ENCODE measurements around the gene PACS2. TPM values are rescaled to one million over a fixed set of nuclear protein-coding genes. Genes with fewer than 3 reads are reported as not detected.

Gene PACS2
- total RNA-seq, 3 donors from 2014 or later, result 23.1 to 27.2 (median 24.8) TPM

- ATAC-seq, result no peak
- Mint-ChIP-seq H3K36me3 (ENCODE audit: insufficient read depth) (peaks cover 1% of the 10 kb centered on the region), H3K4me3 (no peak overlapping the region), H3K9me3 (no peaks in the 10 kb centered on the region), H3K27me3 (ENCODE audit: low read depth) (no peaks in the 10 kb centered on the region), H3K4me1 (ENCODE audit: low read depth) (peaks cover 10% of the 10 kb centered on the region)
- no peak for DNase-seq
Observed at GRCh38 chr14:105368032-105368417, 53.5 kb downstream of the PACS2 start.

- Mint-ChIP-seq H3K27me3 (ENCODE audit: low read depth) (no peaks in the 10 kb centered on the region), H3K36me3 (ENCODE audit: insufficient read depth) (peaks cover 1% of the 10 kb centered on the region), H3K4me3 (no peak overlapping the region), H3K9me3 (no peaks in the 10 kb centered on the region), H3K4me1 (ENCODE audit: low read depth) (peaks cover 10% of the 10 kb centered on the region)
- no peak for DNase-seq
- no peak for ATAC-seq
Observed at GRCh38 chr14:105368426-105368825, 53.9 kb downstream of the PACS2 start.

- Mint-ChIP-seq H3K9me3 (no peaks in the 10 kb centered on the region), H3K4me1 (ENCODE audit: low read depth) (peaks cover 3% of the 10 kb centered on the region), H3K27me3 (ENCODE audit: low read depth) (no peaks in the 10 kb centered on the region), H3K36me3 (ENCODE audit: insufficient read depth) (peaks cover 1% of the 10 kb centered on the region), H3K4me3 (no peak overlapping the region)
- ATAC-seq, result no peak
- no peak for DNase-seq
Observed at GRCh38 chr14:105368910-105369652, 54.5 kb downstream of the PACS2 start.

- Mint-ChIP-seq H3K9me3 (no peaks in the 10 kb centered on the region), H3K36me3 (ENCODE audit: insufficient read depth) (peaks cover 1% of the 10 kb centered on the region), H3K4me1 (ENCODE audit: low read depth) (peaks cover 3% of the 10 kb centered on the region), H3K4me3 (no peak overlapping the region), H3K27me3 (ENCODE audit: low read depth) (no peaks in the 10 kb centered on the region)
- no peak for DNase-seq
- no peak for ATAC-seq
Observed at GRCh38 chr14:105369653-105370040, 55.1 kb downstream of the PACS2 start.

GRCh38 chr14:105374389-105374788, 59.8 kb downstream of the PACS2 start:
- no peak for DNase-seq
- ATAC-seq, result no peak
- H3K27me3 Mint-ChIP-seq (ENCODE audit: low read depth), result no peaks in the 10 kb centered on the region

GRCh38 chr14:105375635-105376057, 61.1 kb downstream of the PACS2 start:
- Mint-ChIP-seq H3K4me3 (no peak overlapping the region), H3K4me1 (ENCODE audit: low read depth) (peaks cover 12% of the 10 kb centered on the region), H3K9me3 (no peaks in the 10 kb centered on the region), H3K27me3 (ENCODE audit: low read depth) (no peaks in the 10 kb centered on the region), H3K36me3 (ENCODE audit: insufficient read depth) (peaks cover under 1% of the 10 kb centered on the region)
- ATAC-seq, result peak; percentile 64 to 70
- DNase-seq, result no peak

More at GRCh38 chr14:105374389-105374788, 59.8 kb downstream of the PACS2 start:
- H3K4me1 Mint-ChIP-seq (ENCODE audit: low read depth), result peaks cover 12% of the 10 kb centered on the region
- no peaks in the 10 kb centered on the region for H3K9me3 Mint-ChIP-seq
- H3K36me3 Mint-ChIP-seq (ENCODE audit: insufficient read depth), result peaks cover 1% of the 10 kb centered on the region
- no peak overlapping the region for H3K4me3 Mint-ChIP-seq

- Mint-ChIP-seq H3K36me3 (ENCODE audit: insufficient read depth) (no peaks in the 10 kb centered on the region), H3K4me3 (no peak overlapping the region), H3K27me3 (ENCODE audit: low read depth) (no peaks in the 10 kb centered on the region), H3K4me1 (ENCODE audit: low read depth) (peaks cover 9% of the 10 kb centered on the region), H3K9me3 (no peaks in the 10 kb centered on the region)
- ATAC-seq, result no peak
- no peak for DNase-seq
Observed at GRCh38 chr14:105376521-105377440, 62.2 kb downstream of the PACS2 start.

GRCh38 chr14:105377555-105378182, 63.1 kb downstream of the PACS2 start:
- DNase-seq, result no peak
- Mint-ChIP-seq H3K4me1 (ENCODE audit: low read depth) (peaks cover 9% of the 10 kb centered on the region), H3K36me3 (ENCODE audit: insufficient read depth) (no peaks in the 10 kb centered on the region), H3K9me3 (no peaks in the 10 kb centered on the region), H3K4me3 (no peak overlapping the region), H3K27me3 (ENCODE audit: low read depth) (no peaks in the 10 kb centered on the region)
- ATAC-seq, result no peak

GRCh38 chr14:105378199-105378598, 63.7 kb downstream of the PACS2 start:
- no peak for ATAC-seq
- peaks cover 9% of the 10 kb centered on the region for H3K4me1 Mint-ChIP-seq (ENCODE audit: low read depth)
- no peak overlapping the region for H3K4me3 Mint-ChIP-seq

GRCh38 chr14:105378873-105379685, 64.5 kb downstream of the PACS2 start:
- Mint-ChIP-seq H3K4me1 (ENCODE audit: low read depth) (peaks cover 9% of the 10 kb centered on the region), H3K27me3 (ENCODE audit: low read depth) (no peaks in the 10 kb centered on the region), H3K36me3 (ENCODE audit: insufficient read depth) (no peaks in the 10 kb centered on the region), H3K9me3 (no peaks in the 10 kb centered on the region), H3K4me3 (no peak overlapping the region)
- DNase-seq (no peak), ATAC-seq (no peak)

More at GRCh38 chr14:105378199-105378598, 63.7 kb downstream of the PACS2 start:
- Mint-ChIP-seq H3K36me3 (ENCODE audit: insufficient read depth) (no peaks in the 10 kb centered on the region), H3K9me3 (no peaks in the 10 kb centered on the region), H3K27me3 (ENCODE audit: low read depth) (no peaks in the 10 kb centered on the region)
- DNase-seq, result no peak

- no peak overlapping the region for H3K4me3 Mint-ChIP-seq
- peaks cover 9% of the 10 kb centered on the region for H3K4me1 Mint-ChIP-seq (ENCODE audit: low read depth)
- H3K36me3 Mint-ChIP-seq (ENCODE audit: insufficient read depth), result no peaks in the 10 kb centered on the region
- no peaks in the 10 kb centered on the region for H3K27me3 Mint-ChIP-seq (ENCODE audit: low read depth)
- H3K9me3 Mint-ChIP-seq, result no peaks in the 10 kb centered on the region
- DNase-seq (no peak), ATAC-seq (no peak)
Observed at GRCh38 chr14:105379946-105380345, 65.4 kb downstream of the PACS2 start.

GRCh38 chr14:105380756-105381155, 66.2 kb downstream of the PACS2 start:
- no peaks in the 10 kb centered on the region for H3K36me3 Mint-ChIP-seq (ENCODE audit: insufficient read depth)

GRCh38 chr14:105381446-105382342, 67.1 kb downstream of the PACS2 start:
- Mint-ChIP-seq H3K9me3 (no peaks in the 10 kb centered on the region), H3K27me3 (ENCODE audit: low read depth) (no peaks in the 10 kb centered on the region)
- no peak for ATAC-seq

More at GRCh38 chr14:105380756-105381155, 66.2 kb downstream of the PACS2 start:
- no peak overlapping the region for H3K4me3 Mint-ChIP-seq
- ATAC-seq (no peak), DNase-seq (no peak)
- no peaks in the 10 kb centered on the region for H3K9me3 Mint-ChIP-seq
- H3K4me1 Mint-ChIP-seq (ENCODE audit: low read depth), result peaks cover 4% of the 10 kb centered on the region
- no peaks in the 10 kb centered on the region for H3K27me3 Mint-ChIP-seq (ENCODE audit: low read depth)

More at GRCh38 chr14:105381446-105382342, 67.1 kb downstream of the PACS2 start:
- DNase-seq, result no peak
- H3K36me3 Mint-ChIP-seq (ENCODE audit: insufficient read depth), result no peaks in the 10 kb centered on the region
- H3K4me1 Mint-ChIP-seq (ENCODE audit: low read depth), result no peaks in the 10 kb centered on the region
- H3K4me3 Mint-ChIP-seq, result no peak overlapping the region

All from activated T-cell treated with anti-CD3 and anti-CD28 coated beads, Interleukin-2, amount 50 U/mL, for 4 hours (primary cell).